GM21737 (cell line): Measurements from ENCODE around the gene MROH2A.
"Not testable (repeated sequence)": the region's sequence is repeated elsewhere in the genome, so short reads cannot be mapped to it uniquely, and the experiment has no call there.

ENCODE experiments used
- ATAC-seq: cut with Tn5 transposase; IDR thresholded peaks from one replicate; pipeline ENCODE4 v1.9.1; 2021; ENCODE audit warnings: mild to moderate bottlenecking, moderate library complexity; ENCODE audit not compliant: unreplicated experiment

MROH2A gene

GRCh38 chr2:233778030-233778429, at the start of gene MROH2A:
TSS of gene MROH2A (plus strand) at chr2:233778330. CDS start at chr2:233779359, 1,029 bp downstream.
- no peak for ATAC-seq

- no peak for ATAC-seq
These were observed 49.3 kb upstream of the MROH2A start, which contains the start of gene UGT1A3 for GRCh38 chr2:233728723-233729301. TSS of gene UGT1A3 (plus strand) at chr2:233729042. CDS start at chr2:233729127, 85 bp downstream.

- not testable (repeated sequence) for ATAC-seq
These were observed 41.1 kb upstream of the MROH2A start for GRCh38 chr2:233736868-233737653.

- ATAC-seq: no peak
These were observed 37.3 kb upstream of the MROH2A start for GRCh38 chr2:233740870-233741269.

- ATAC-seq: no peak
These were observed 34.5 kb upstream of the MROH2A start for GRCh38 chr2:233743464-233744259.

GRCh38 chr2:233745073-233745755, 32.9 kb upstream of the MROH2A start:
- ATAC-seq: no peak

GRCh38 chr2:233745838-233746237, 32.3 kb upstream of the MROH2A start:
- ATAC-seq: not testable (repeated sequence)

- ATAC-seq: no peak
These were observed 31.5 kb upstream of the MROH2A start for GRCh38 chr2:233746475-233747282.

- ATAC-seq: no peak
These were observed 30.9 kb upstream of the MROH2A start for GRCh38 chr2:233747283-233747544.

- ATAC-seq: not testable (repeated sequence)
These were observed 27.4 kb upstream of the MROH2A start for GRCh38 chr2:233750689-233751088.

- not testable (repeated sequence) for ATAC-seq
These were observed 26.7 kb upstream of the MROH2A start for GRCh38 chr2:233751212-233752009.

GRCh38 chr2:233754872-233755611, 23.1 kb upstream of the MROH2A start:
- no peak for ATAC-seq

- no peak for ATAC-seq
These were observed 21.6 kb upstream of the MROH2A start for GRCh38 chr2:233756429-233757081.

GRCh38 chr2:233758141-233758540, 20.0 kb upstream of the MROH2A start:
- no peak for ATAC-seq

- no peak for ATAC-seq
These were observed 19.3 kb upstream of the MROH2A start for GRCh38 chr2:233758849-233759248.

- ATAC-seq: no peak
These were observed 18.1 kb upstream of the MROH2A start, which contains the start of gene UGT1A1 for GRCh38 chr2:233760043-233760442. TSS of gene UGT1A1 (plus strand) at chr2:233760270. CDS start at chr2:233760288, 18 bp downstream.

GRCh38 chr2:233761040-233761769, 16.9 kb upstream of the MROH2A start:
- ATAC-seq: no peak

GRCh38 chr2:233764264-233764663, 13.9 kb upstream of the MROH2A start:
- no peak for ATAC-seq
